H7 (cell line): ENCODE results near the gene UBE2E2. TPM values are rescaled to one million over a fixed set of nuclear protein-coding genes. Genes with fewer than 3 reads are reported as not detected.
"Not testable (repeated sequence)": the region's sequence is repeated elsewhere in the genome, so short reads cannot be mapped to it uniquely, and the experiment has no call there.

ENCODE experiments used
- DNase-seq: peaks from one replicate; pipeline ENCODE4 v3.0.0; 2012
- H3K27me3 ChIP-seq: 2 replicates; pipeline ENCODE4 v1.6.0; 2011; ENCODE audit warnings: mild to moderate bottlenecking, low read length; ENCODE audit not compliant: control insufficient read depth, insufficient read depth
- H3K36me3 ChIP-seq: replicated peaks from 2 replicates; pipeline ENCODE4 v1.5.1; 2011; ENCODE audit warnings: low read length; ENCODE audit not compliant: control insufficient read depth, insufficient read depth
- H3K4me3 ChIP-seq: 2 replicates; pipeline ENCODE4 v1.5.1; 2011; ENCODE audit warnings: low read depth, mild to moderate bottlenecking, control low read depth, low read length, moderate library complexity; ENCODE audit not compliant: insufficient read depth
- total RNA-seq: library from RNA; depleted of rRNA; stranded (reverse); fragments of >200 nt; shearing (Covaris generic); gene quantifications from 2 replicates; pipeline ENCODE4 v1.2.3, GENCODE V29; 2014

UBE2E2 gene
- total RNA-seq, 1 experiment from 2014 or later: 56.8 TPM

DNA sequence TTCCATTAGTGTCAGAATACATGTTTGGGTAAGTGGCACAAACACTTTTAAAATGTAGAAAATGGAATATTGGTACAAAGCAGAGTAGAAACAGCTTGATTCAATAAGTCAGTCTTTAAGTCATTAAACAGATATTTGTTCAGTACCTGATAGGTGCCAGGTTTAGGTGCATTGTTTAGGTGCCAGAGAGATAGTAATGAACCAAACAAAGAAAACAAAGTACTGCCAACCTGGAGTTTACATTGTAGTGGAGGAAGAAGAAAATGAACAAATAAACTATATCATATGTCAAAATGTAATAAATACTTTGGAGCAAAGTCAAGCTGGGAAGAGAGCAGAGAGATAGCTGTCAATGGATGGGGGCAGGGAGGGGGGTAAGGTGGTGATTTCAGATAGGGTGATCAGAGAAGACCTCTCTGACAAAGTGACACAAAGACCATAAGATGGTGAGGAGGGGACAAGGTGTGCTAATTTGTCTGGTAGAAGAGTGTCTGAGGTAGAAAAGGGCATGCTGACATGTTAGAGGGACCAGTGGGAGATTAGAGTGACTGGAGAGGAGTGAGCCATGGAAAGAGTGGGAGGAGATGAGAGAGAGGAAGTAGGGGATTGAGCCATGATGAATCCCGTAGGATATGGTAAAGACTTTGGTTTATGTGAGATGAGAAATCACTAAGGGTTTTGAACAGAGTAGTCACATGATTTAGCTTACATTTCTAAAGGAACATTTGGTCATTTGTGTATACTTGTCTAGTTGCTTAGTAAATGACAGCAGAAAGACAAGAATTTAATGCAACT lies 128.2 kb downstream of the UBE2E2 start:
- H3K4me3 ChIP-seq: no peak overlapping the region
- DNase-seq: no peak
- H3K36me3 ChIP-seq: no peaks in the 10 kb centered on the region
- no peaks in the 10 kb centered on the region for H3K27me3 ChIP-seq

DNA sequence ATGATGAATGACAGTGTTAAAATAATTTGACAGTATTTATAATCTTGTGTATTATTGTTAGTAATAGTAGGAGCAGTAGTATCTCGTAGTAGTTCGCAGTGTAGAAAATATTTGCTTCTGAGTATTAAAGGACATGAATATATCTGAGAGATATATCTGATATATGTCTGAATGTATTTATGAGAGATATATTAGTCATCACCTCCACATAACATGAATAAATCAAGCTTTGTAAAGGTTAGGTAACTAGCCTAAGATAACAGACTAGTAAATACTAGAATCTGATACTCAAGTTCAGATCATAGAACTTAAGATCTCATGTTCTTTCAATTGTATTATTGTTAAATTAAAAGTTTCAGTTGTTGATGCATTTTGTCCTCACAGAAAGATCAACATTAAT lies 130.5 kb downstream of the UBE2E2 start:
- Histone ChIP-seq H3K27me3 (no peaks in the 10 kb centered on the region), H3K36me3 (no peaks in the 10 kb centered on the region), H3K4me3 (no peak overlapping the region)
- DNase-seq: no peak

DNA sequence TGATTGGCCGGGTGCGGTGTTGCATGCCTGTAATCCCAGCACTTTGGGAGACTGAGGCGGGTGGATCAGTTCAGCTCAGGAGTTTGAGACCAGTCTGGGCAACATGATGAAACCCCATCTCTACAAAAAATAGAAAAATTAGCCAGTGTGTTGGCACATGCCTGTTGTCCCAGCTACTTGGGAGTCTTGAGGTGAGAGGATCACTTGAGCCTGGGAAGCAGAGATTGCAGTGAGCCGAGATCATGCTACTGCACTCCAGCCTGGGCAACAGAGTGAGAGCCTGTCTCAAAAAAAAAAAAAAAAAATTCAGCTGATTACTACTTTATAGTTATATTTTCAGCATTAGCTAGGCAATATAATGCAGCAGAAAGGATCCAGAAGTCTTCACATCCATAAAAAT lies 133.7 kb downstream of the UBE2E2 start:
- H3K4me3 ChIP-seq, DNase-seq, H3K36me3 ChIP-seq, H3K27me3 ChIP-seq: not testable (repeated sequence)

DNA sequence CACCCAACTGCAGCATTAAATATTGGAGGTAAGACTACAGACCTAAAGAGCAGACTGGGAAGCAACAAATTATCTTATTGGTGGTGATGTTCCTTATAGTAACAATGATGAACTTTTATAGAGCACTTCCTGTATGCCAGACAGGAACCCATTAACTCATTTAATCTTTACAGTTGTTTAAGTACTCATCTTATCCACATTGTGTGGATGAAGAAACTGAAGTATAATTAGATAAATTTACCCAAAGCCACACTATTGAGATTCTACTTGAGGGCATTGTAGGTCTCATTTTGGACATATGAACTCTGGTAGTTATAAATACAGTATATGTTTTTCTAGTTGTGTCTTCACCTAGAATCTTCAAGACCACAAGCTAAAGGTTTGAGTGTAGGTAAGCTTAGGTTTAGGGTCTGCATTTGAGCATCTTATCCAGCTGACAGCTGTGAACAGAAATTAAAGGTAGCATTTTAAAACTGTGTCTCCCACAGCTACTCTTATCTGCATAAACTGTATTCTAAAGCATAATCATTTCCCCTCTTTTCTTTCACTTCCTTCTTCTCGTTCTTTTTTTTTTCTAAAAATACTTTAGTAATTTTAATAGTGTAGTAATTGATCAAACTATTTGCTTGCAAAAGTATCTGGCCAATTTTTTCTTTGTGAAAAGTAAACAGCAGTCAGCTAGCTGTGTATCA lies 138.2 kb downstream of the UBE2E2 start:
- H3K27me3 ChIP-seq: no peaks in the 10 kb centered on the region
- DNase-seq: no peak
- no peaks in the 10 kb centered on the region for H3K36me3 ChIP-seq

DNA sequence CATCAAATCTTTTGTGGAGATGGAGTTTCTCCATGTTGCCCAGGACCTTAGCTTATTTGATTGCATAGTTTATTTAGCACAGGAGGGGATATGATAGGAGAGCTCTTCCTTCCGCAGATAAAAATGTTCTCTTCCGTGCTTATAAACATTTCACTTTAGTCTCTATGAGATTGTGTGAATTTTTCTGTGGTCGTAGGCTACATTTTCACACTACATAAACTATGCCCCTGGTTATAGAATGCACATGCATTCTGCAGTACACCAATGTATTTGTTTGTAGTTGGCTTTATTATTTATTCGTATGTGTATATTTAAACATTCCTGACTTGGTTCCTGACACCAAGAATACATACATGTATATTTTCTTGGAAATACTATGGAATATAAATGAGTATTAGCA lies 139.2 kb downstream of the UBE2E2 start:
- no peak for DNase-seq
- no peaks in the 10 kb centered on the region for H3K27me3 ChIP-seq
- H3K4me3 ChIP-seq: no peak overlapping the region
- no peaks in the 10 kb centered on the region; the same call in 1 of the 2 replicates for H3K36me3 ChIP-seq

More for the DNA sequence above, 138.2 kb downstream of the UBE2E2 start:
- no peak overlapping the region for H3K4me3 ChIP-seq

DNA sequence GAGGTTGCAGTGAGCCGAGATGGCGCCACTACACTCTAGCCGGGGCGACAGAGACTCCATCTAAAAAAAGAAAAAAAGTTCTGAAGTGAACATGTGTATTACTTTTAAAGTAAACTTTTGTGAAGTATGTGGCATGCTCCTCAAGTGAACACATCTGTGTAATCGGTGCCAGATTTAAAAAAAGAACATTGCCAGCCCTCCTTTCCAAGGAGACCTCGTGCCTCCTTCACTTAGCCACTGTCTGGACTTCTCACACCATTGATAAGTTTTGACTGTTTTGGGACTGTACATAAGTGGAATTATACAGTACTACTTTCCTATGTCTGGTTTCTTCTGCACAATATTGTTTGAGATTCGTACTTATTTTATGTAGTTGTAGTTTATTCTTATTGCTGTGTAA lies 140.4 kb downstream of the UBE2E2 start:
- H3K27me3 ChIP-seq: no peaks in the 10 kb centered on the region
- no peaks in the 10 kb centered on the region; the same call in 1 of the 2 replicates for H3K36me3 ChIP-seq
- no peak for DNase-seq
- H3K4me3 ChIP-seq: no peak overlapping the region

DNA sequence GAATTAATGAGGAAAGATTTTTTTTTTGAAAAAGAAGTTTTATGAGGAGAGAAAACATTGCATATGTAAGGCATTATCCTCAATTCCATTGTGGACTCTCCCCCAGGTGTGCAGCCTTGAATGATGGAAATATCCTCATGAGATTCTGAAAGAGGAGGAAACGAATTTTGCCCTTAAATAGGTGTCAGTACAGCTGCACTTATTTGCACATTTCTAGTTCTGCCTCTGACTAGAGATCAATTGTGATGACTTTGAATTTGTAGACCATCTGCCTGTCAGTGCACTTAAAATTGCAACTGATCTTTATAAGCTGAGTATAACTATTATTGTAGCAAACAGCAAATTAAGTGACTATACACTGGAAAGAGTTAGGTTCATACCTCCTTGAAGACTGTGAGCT lies 141.8 kb downstream of the UBE2E2 start:
- Histone ChIP-seq H3K36me3 (no peaks in the 10 kb centered on the region; the same call in 1 of the 2 replicates), H3K4me3 (no peak overlapping the region), H3K27me3 (no peaks in the 10 kb centered on the region)
- no peak for DNase-seq

DNA sequence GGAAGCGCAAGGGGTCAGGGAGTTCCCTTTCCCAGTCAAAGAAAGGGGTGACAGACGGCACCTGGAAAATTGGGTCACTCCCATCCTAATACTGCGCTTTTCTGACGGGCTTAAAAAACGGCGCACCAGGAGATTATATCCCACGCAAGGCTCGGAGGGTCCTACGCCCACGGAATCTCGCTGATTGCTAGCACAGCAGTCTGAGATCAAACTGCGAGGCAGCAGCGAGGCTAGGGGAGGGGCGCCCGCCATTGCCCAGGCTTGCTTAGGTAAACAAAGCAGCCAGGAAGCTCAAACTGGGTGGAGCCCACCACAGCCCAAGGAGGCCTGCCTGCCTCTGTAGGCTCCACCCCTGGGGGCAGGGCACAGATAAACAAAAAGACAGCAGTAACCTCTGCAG lies 146.3 kb downstream of the UBE2E2 start:
- H3K36me3 ChIP-seq, DNase-seq, H3K4me3 ChIP-seq, H3K27me3 ChIP-seq: not testable (repeated sequence)

DNA sequence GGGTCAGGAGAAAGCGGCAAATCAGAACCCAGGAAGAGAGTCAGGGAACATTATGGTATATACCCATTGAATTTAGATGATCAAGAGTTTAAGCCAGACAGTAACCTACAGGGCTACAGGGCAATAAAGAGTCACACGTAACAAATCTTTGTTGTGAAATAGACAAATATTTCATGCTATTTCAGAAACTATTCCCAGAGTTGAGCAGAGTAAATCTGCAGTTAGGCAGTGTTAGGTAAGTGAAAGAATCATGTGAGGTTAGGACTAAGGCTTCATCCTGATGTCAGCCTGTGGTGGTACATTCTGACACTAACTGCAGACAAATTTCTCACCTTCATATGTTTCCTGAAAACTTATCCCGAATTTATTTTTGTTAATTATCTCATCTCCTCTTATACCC lies 153.0 kb downstream of the UBE2E2 start:
- no peak for DNase-seq
- Histone ChIP-seq H3K36me3 (no peaks in the 10 kb centered on the region), H3K27me3 (no peaks in the 10 kb centered on the region), H3K4me3 (no peak overlapping the region)

DNA sequence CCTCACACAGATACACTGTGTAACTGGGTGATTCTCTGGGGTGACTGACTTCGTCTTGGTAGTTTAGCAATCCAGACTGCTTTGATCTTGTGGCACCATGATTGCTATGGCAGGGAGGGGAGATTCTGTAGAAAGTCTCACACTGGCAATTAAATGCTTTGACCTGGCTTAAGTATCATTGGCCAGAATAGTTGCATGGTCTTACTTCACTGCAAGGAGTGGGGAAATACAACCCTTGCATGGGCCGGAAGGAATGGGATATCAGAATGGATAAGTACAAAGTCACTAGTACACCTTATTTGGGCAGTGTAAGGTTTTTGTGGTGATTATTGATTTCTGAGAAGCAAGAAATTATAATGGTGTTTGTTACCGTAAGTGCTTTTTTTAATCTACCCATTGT lies 153.8 kb downstream of the UBE2E2 start:
- no peak for DNase-seq
- Histone ChIP-seq H3K27me3 (no peaks in the 10 kb centered on the region), H3K36me3 (no peaks in the 10 kb centered on the region), H3K4me3 (no peak overlapping the region)

DNA sequence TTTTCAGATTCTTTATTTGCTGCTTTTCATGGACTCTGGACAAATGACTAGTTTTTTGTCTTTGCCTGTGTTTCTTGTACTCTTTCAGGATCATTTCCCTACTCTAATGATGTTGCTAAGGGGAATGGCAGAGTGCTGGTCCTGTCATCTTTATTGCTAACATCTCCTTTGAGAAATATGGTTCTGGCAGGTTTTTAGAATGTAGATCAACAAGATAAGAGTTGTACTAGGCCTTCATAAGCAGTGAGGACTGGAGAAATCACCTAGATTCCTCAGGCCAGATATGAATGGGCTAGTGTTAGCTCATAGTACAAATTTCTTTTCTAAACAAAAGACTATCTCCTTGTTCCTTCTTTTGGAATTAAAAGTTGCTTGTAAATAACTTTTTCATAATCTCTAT lies 156.0 kb downstream of the UBE2E2 start:
- H3K36me3 ChIP-seq: no peaks in the 10 kb centered on the region
- no peak for DNase-seq
- no peaks in the 10 kb centered on the region for H3K27me3 ChIP-seq
- no peak overlapping the region for H3K4me3 ChIP-seq

DNA sequence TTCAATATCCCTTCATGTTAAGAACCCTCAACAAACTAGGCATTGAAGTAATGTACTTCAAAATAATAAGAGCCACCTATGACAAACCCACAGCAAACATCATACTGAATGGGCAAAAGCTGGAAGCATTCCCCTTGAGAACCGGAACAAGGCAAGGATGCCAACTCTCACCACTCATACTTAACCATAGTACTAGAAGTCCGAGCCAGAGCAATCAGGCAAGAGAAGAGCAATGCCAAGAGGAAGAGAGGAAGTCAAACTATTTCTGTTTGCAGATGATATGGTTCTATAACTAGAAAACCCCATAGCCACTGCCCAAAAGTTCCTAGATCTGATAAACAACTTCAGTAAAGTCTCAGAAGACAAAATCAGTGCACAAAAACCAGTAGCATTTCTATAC lies 161.9 kb downstream of the UBE2E2 start:
- Histone ChIP-seq H3K27me3 (no peaks in the 10 kb centered on the region), H3K36me3 (no peaks in the 10 kb centered on the region)
- DNase-seq: no peak

DNA sequence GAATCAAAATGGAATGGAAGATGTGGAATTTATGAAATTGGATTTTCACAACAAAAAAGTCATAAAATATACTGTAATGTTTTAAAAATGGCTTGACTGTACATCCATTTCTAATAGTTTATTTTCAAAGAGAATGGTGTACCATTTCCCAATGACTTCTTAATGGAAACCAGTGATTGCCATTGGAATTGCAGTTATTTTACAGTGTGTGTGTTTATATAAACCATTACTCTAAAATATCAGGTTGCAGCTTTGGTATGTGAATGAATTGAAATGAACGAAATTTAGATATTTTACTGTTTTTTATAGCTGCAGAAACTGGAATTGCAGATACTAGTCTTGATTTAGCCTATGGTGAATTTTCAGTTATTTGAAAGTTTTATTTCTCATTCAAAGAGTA lies 165.6 kb downstream of the UBE2E2 start:
- DNase-seq: no peak
- H3K4me3 ChIP-seq: no peak overlapping the region
- no peaks in the 10 kb centered on the region for H3K27me3 ChIP-seq
- H3K36me3 ChIP-seq: no peaks in the 10 kb centered on the region

More for the DNA sequence above, 161.9 kb downstream of the UBE2E2 start:
- H3K4me3 ChIP-seq: no peak overlapping the region

DNA sequence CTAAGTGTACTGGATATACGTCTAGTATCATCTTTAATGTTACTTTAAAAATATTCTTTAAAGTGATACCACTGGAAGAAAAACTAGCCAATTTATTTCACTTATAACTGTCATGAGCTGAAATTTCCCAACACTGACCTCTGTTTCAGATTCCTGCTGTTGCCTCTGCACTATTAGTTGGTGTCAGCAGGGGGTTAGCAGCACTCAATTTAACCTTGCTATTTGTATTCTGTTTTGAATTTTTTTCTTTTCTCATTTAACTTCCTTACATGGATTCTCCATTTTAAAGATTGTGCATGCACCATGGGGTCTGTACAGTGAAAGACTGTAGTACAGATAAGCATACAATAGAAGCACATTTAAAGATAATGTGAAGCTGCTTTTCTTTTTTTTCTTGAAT lies 169.2 kb downstream of the UBE2E2 start:
- Histone ChIP-seq H3K4me3 (no peak overlapping the region), H3K36me3 (no peaks in the 10 kb centered on the region), H3K27me3 (no peaks in the 10 kb centered on the region)
- DNase-seq: no peak

DNA sequence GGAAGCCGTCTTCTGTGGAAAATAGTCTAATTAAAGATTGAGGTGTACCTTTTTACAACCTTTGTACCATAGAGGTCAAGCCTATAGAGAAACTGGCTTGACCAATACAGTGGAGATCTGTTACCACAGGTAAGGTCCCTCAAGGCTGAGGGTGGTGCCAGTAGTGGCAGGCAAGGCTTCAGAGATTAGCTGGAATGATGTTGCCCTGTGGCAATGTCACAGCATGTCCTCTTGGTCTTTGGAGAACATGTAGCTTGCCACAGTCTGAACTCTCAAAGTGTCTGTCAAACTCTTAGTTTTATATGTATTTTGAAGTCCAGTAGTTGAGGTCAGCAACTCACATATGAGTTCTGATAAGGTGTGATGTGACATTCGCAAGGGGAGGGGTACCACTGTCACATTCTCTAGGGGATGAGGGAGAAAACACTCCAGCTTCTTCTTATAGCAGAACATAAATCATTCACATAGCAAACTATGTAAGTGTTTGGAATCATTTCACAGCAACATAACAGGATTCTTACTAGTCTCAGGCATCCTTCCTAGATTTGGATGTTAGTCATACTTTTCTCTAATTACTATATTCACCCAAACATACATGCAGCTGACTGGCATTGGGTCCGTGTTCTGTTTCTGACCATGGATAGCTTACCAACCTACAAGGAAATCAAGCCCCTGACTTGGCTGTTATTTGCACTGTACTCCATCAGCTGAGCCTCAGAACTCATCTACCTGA lies 173.6 kb downstream of the UBE2E2 start:
- H3K36me3 ChIP-seq: no peaks in the 10 kb centered on the region
- no peaks in the 10 kb centered on the region for H3K27me3 ChIP-seq
- no peak for DNase-seq

More for the DNA sequence above, 173.6 kb downstream of the UBE2E2 start:
- no peak overlapping the region for H3K4me3 ChIP-seq
